SU-DHL-6 (cell line): Measurements from ENCODE around the gene ZC3H12D.

ENCODE experiments used
- H2AFZ ChIP-seq: fragments of 200-600 bp; sonication (generic); 2 replicates; pipeline ENCODE4 v1.6.1; 2014; ENCODE audit warnings: low read depth, mild to moderate bottlenecking, moderate library complexity, mixed read lengths, antibody characterized with exemption, low read length; ENCODE audit not compliant: severe bottlenecking
- H3F3A ChIP-seq: fragments of 200-600 bp; shearing (Covaris generic); 2 replicates; pipeline ENCODE4 v1.6.0; 2016; ENCODE audit warnings: antibody characterized with exemption, mild to moderate bottlenecking; ENCODE audit not compliant: insufficient read depth
- H3K27ac ChIP-seq: fragments of 200-600 bp; sonication (generic); 2 replicates; pipeline ENCODE4 v1.5.1; 2016; ENCODE audit warnings: low read depth, mild to moderate bottlenecking, low read length, moderate library complexity, mixed read lengths
- H3K27me3 ChIP-seq: fragments of 200-600 bp; sonication (generic), shearing (Covaris generic); 2 replicates; pipeline ENCODE4 v1.6.0; 2014; ENCODE audit warnings: mild to moderate bottlenecking, low read length
- H3K36me3 ChIP-seq: fragments of 200-600 bp; sonication (generic); 2 replicates; pipeline ENCODE4 v1.6.1; 2014; ENCODE audit warnings: mild to moderate bottlenecking, low read length, mixed read lengths
- H3K4me2 ChIP-seq: fragments of 300-600, 200-600 bp; shearing (Covaris generic), sonication (generic); 2 replicates; pipeline ENCODE4 v1.6.0; 2014; ENCODE audit warnings: low read length, low read depth, mild to moderate bottlenecking; ENCODE audit not compliant: poor library complexity, severe bottlenecking
- H3K4me3 ChIP-seq: fragments of 200-600 bp; sonication (generic); 2 replicates; pipeline ENCODE4 v1.5.1; 2014; ENCODE audit warnings: antibody characterized with exemption, low read length, mild to moderate bottlenecking, mixed read lengths; ENCODE audit not compliant: insufficient read depth, poor library complexity, severe bottlenecking
- H3K79me2 ChIP-seq: fragments of 200-600 bp; sonication (generic); 2 replicates; pipeline ENCODE4 v1.6.1; 2014; ENCODE audit warnings: mild to moderate bottlenecking, low read length, moderate library complexity; ENCODE audit not compliant: insufficient read depth
- H3K9ac ChIP-seq: fragments of 200-600 bp; sonication (generic); 2 replicates; pipeline ENCODE4 v1.7.0; 2014; ENCODE audit warnings: mild to moderate bottlenecking, low read length
- H3K9me2 ChIP-seq: fragments of 200-600 bp; sonication (generic); replicated peaks from 2 replicates; pipeline ENCODE4 v1.6.1; 2014; ENCODE audit warnings: low read length; ENCODE audit not compliant: insufficient read depth
- H3K9me3 ChIP-seq: fragments of 200-600 bp; sonication (generic); 2 replicates; pipeline ENCODE4 v1.6.1; 2014; ENCODE audit warnings: low read length, mixed read lengths; ENCODE audit not compliant: insufficient read depth
- H4K20me1 ChIP-seq: fragments of 200-600 bp; sonication (generic); 2 replicates; pipeline ENCODE4 v1.6.1; 2014; ENCODE audit warnings: low read depth, mild to moderate bottlenecking, antibody characterized with exemption, low read length, moderate library complexity, mixed read lengths
- CTCF ChIP-seq: fragments of 200-600 bp; sonication (generic); IDR thresholded peaks from one replicate; pipeline ENCODE4 v1.5.1; 2017; ENCODE audit warnings: antibody characterized with exemption, mild to moderate bottlenecking, low read length, moderate library complexity; ENCODE audit not compliant: insufficient read depth, poor library complexity, severe bottlenecking
- EZH2phosphoT487 ChIP-seq: fragments of 200-600 bp; sonication (generic), shearing (Covaris generic); conservative IDR thresholded peaks from 2 replicates; pipeline ENCODE4 v1.6.1; 2018; ENCODE audit warnings: mild to moderate bottlenecking, antibody characterized with exemption, low read length, moderate library complexity, mixed read lengths

ZC3H12D gene

GRCh38 chr6:149458196-149458595, 26.6 kb downstream of the ZC3H12D start:
- Histone ChIP-seq H4K20me1 (no peaks in the 10 kb centered on the region), H3K27me3 (no peaks in the 10 kb centered on the region), H3K9ac (no peak overlapping the region), H3K4me3 (no peak overlapping the region), H3K36me3 (peaks cover 19% of the 10 kb centered on the region), H3K9me2 (no peaks in the 10 kb centered on the region), H3K4me2 (no peak overlapping the region), H3K27ac (no peak overlapping the region), H2AFZ (no peak overlapping the region), H3K9me3 (no peaks in the 10 kb centered on the region), H3F3A (no peaks in the 10 kb centered on the region), H3K79me2 (no peaks in the 10 kb centered on the region; the same call in 1 of the 2 replicates)
- no peak for TF ChIP-seq CTCF
- no peak for TF ChIP-seq EZH2phosphoT487

- peaks cover 19% of the 10 kb centered on the region for H3K36me3 ChIP-seq
- H3K4me2 ChIP-seq: no peak overlapping the region
- TF ChIP-seq CTCF (no peak), EZH2phosphoT487 (no peak)
- H3K9ac ChIP-seq: no peak overlapping the region
- H3K79me2 ChIP-seq: no peaks in the 10 kb centered on the region; the same call in 1 of the 2 replicates
- H2AFZ ChIP-seq: no peak overlapping the region
- no peak overlapping the region for H3K4me3 ChIP-seq
- no peaks in the 10 kb centered on the region for H3K9me2 ChIP-seq
- no peak overlapping the region for H3K27ac ChIP-seq
- H4K20me1 ChIP-seq: no peaks in the 10 kb centered on the region
- H3F3A ChIP-seq: no peaks in the 10 kb centered on the region
- no peaks in the 10 kb centered on the region for H3K9me3 ChIP-seq
- no peaks in the 10 kb centered on the region for H3K27me3 ChIP-seq
Measured at GRCh38 chr6:149457316-149457884, 27.4 kb downstream of the ZC3H12D start.

GRCh38 chr6:149456311-149457021, 28.3 kb downstream of the ZC3H12D start:
- no peak overlapping the region for H3K27ac ChIP-seq
- peaks cover 19% of the 10 kb centered on the region for H3K36me3 ChIP-seq
- no peaks in the 10 kb centered on the region; the same call in 1 of the 2 replicates for H3K79me2 ChIP-seq
- no peak overlapping the region for H3K4me2 ChIP-seq
- no peaks in the 10 kb centered on the region for H4K20me1 ChIP-seq
- TF ChIP-seq CTCF: no peak
- no peak for TF ChIP-seq EZH2phosphoT487
- no peaks in the 10 kb centered on the region for H3F3A ChIP-seq
- H3K9ac ChIP-seq: no peak overlapping the region
- no peak overlapping the region for H3K4me3 ChIP-seq
- no peaks in the 10 kb centered on the region for H3K27me3 ChIP-seq
- H2AFZ ChIP-seq: no peak overlapping the region
- no peaks in the 10 kb centered on the region for H3K9me3 ChIP-seq
- no peaks in the 10 kb centered on the region for H3K9me2 ChIP-seq
